ENCODE results near the gene PTPRT. TPM values are rescaled to one million over a fixed set of nuclear protein-coding genes. Genes with fewer than 3 reads are reported as not detected.

The PTPRT gene
- total RNA-seq, 1 donor from 2014 or later, result not detected

DNA sequence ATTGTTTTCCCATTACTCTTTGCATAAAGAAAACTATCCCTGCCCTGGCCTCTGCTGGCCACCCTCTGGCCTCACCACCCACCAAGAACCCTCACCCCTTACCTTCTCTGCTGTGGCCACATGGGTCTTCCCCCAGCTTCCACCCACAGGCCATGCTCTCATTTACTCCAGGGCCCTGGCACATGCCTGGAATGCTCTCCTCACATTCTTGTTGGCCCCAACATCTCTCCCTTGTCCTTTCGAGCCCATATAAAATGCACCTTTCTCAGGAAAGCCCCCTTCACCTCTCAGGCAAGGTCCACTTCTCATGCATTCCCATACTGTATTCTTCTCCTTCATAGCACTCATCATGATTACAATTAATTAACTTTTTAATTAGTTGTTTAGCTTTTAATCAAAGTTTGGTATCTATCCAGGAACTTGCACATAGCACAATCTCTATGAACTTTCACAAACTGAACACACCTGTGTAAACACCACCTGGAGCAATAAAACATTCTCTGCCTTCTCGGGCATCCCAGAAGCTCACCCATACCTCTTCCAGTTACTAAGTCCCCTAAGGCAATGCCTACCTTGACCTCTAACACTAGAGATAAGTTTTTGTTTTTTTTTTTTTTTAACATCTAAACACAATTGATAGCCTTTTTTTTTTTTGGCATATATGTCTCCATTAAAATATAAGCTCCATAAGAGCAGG is 617.2 kb downstream of the PTPRT start:
- Mint-ChIP-seq H3K9me3 (ENCODE audit: low read depth) (peaks cover 28% of the 10 kb centered on the region), H3K4me3 (ENCODE audit: unreplicated experiment) (no peak overlapping the region), H3K27me3 (ENCODE audit: low read depth) (no peaks in the 10 kb centered on the region), H3K27ac (ENCODE audit: unreplicated experiment) (no peak overlapping the region), H3K36me3 (ENCODE audit: low read depth) (no peaks in the 10 kb centered on the region), H3K4me1 (ENCODE audit: low read depth) (no peaks in the 10 kb centered on the region)
- DNase-seq (ENCODE audit: low spot score), result no peak
- TF ChIP-seq, protein P1, sequence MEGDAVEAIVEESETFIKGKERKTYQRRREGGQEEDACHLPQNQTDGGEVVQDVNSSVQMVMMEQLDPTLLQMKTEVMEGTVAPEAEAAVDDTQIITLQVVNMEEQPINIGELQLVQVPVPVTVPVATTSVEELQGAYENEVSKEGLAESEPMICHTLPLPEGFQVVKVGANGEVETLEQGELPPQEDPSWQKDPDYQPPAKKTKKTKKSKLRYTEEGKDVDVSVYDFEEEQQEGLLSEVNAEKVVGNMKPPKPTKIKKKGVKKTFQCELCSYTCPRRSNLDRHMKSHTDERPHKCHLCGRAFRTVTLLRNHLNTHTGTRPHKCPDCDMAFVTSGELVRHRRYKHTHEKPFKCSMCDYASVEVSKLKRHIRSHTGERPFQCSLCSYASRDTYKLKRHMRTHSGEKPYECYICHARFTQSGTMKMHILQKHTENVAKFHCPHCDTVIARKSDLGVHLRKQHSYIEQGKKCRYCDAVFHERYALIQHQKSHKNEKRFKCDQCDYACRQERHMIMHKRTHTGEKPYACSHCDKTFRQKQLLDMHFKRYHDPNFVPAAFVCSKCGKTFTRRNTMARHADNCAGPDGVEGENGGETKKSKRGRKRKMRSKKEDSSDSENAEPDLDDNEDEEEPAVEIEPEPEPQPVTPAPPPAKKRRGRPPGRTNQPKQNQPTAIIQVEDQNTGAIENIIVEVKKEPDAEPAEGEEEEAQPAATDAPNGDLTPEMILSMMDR (IDR thresholded peaks at IDR 0.05), result no peak

DNA sequence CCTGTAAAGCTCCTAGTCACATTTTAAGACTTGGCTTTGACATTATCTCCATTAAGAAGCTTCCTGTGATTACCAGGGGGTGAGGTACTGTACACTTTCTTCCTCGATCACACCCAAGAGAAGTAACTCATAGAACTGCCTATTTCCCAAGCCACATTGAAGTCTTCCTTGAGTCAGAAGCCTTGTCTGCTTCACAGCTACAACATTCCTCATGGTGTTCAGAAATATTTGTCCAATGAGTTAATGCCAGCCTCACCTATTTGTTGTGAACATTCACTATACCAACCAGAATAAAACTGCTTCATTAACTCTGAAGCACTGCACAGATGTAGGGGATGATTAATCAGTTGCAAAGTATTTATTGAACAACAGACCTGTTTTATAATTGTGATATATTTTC is 622.3 kb downstream of the PTPRT start:
- H3K4me3 Mint-ChIP-seq (ENCODE audit: unreplicated experiment), result no peak overlapping the region
- H3K27me3 Mint-ChIP-seq (ENCODE audit: low read depth), result no peaks in the 10 kb centered on the region

DNA sequence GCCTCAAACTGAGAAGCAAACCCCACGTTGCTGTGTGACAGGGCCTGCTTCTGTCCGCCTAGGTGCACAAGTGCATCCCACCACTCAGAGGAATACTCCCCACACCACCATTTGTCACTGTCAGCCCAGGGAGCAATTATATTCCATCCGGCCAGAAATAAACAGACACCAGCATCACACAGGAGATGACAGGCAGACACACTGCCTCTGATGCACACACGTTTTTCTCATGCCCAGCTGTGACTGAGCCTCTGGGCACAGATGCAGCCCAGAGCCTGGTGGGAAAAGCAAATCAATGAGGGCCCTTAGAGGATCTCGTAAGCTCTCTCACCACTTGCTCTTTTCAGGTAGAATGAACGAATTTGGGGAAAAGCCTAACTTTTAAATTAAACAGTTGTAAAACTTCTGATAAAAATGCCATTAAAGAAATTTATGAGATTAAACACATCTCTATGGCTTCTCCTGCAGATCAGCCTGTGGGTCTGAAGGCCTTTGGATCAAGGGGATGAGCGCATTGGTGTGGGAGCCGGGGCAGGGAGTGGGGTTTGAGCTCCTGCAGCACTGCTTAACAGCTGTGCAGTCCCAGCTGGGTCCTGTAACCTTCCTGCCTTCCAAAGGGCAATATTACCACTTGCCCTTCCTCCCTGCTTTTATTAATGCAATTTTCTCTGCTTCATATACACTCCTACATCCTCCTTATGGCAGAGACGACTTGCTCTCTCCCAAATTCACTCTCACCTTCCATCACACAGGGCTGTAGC is 624.3 kb downstream of the PTPRT start:
- DNase-seq (ENCODE audit: low spot score), result no peak
- H3K27me3 Mint-ChIP-seq (ENCODE audit: low read depth), result no peaks in the 10 kb centered on the region
- H3K9me3 Mint-ChIP-seq (ENCODE audit: low read depth), result peaks cover 15% of the 10 kb centered on the region
- no peak overlapping the region for H3K4me3 Mint-ChIP-seq (ENCODE audit: unreplicated experiment)
- TF ChIP-seq, protein P1 (IDR thresholded peaks at IDR 0.05), result no peak
- no peaks in the 10 kb centered on the region for H3K36me3 Mint-ChIP-seq (ENCODE audit: low read depth)
- H3K27ac Mint-ChIP-seq (ENCODE audit: unreplicated experiment), result no peak overlapping the region
- no peaks in the 10 kb centered on the region for H3K4me1 Mint-ChIP-seq (ENCODE audit: low read depth)

More for the DNA sequence above, 622.3 kb downstream of the PTPRT start:
- Mint-ChIP-seq H3K36me3 (ENCODE audit: low read depth) (no peaks in the 10 kb centered on the region), H3K27ac (ENCODE audit: unreplicated experiment) (no peak overlapping the region), H3K4me1 (ENCODE audit: low read depth) (no peaks in the 10 kb centered on the region), H3K9me3 (ENCODE audit: low read depth) (peaks cover 22% of the 10 kb centered on the region)
- no peak for DNase-seq (ENCODE audit: low spot score)
- TF ChIP-seq, protein P1 (IDR thresholded peaks at IDR 0.05), result no peak

DNA sequence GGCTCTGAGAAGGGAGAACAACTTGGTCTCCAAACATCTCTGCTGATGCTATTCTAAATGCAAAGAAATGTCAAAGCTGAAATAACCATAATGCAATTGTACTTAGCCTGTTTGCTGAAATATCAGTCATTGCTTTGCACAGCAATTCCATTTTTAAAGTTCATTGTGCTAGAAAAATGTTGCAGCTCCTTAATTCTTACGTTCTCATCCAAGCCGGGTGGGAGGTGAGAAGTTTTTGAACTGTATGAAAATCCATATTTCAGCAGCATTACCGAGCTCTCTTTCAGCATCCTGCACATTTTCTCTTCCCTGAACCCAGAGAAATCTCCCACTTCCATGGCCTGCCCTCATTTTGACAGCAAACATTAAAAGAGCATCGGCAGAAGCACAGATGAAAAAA is 630.0 kb downstream of the PTPRT start:
- Mint-ChIP-seq H3K27ac (ENCODE audit: unreplicated experiment) (no peak overlapping the region), H3K4me3 (ENCODE audit: unreplicated experiment) (no peak overlapping the region), H3K36me3 (ENCODE audit: low read depth) (no peaks in the 10 kb centered on the region), H3K27me3 (ENCODE audit: low read depth) (no peaks in the 10 kb centered on the region), H3K9me3 (ENCODE audit: low read depth) (peaks cover 15% of the 10 kb centered on the region), H3K4me1 (ENCODE audit: low read depth) (no peaks in the 10 kb centered on the region)
- TF ChIP-seq, protein P1 (IDR thresholded peaks at IDR 0.05), result no peak
- no peak for DNase-seq (ENCODE audit: low spot score)

DNA sequence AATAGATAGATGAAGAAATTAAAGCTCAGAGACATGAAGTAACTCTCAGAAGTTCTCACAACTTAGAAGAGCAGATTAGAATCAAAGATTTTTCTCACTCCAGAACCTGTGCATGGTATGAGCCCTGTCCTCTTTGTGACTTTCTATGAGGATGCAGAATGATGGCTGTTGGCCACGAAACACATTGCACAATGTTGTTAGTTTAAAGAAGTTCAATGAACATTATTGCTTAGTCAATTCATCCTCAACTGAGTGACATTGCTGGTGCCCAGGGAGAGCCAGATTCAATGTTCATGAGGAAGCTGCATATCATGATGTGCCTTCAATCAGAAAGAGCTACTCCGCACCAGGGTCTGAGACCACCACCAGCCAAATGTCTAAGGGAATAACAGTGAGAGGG is 633.1 kb downstream of the PTPRT start:
- Mint-ChIP-seq H3K27me3 (ENCODE audit: low read depth) (no peaks in the 10 kb centered on the region), H3K27ac (ENCODE audit: unreplicated experiment) (no peak overlapping the region), H3K36me3 (ENCODE audit: low read depth) (no peaks in the 10 kb centered on the region), H3K9me3 (ENCODE audit: low read depth) (peaks cover 15% of the 10 kb centered on the region), H3K4me3 (ENCODE audit: unreplicated experiment) (no peak overlapping the region), H3K4me1 (ENCODE audit: low read depth) (no peaks in the 10 kb centered on the region)
- no peak for DNase-seq (ENCODE audit: low spot score)
- TF ChIP-seq, protein P1 (IDR thresholded peaks at IDR 0.05), result no peak

All from chondrocyte (in vitro differentiated cells).